Amniotic stem cell (primary cell): ENCODE measurements around the gene UEVLD.

Source experiments
- DNase-seq: peaks from one replicate; lab custom pipeline; 2025; lab: John Stamatoyannopoulos, UW

Gene UEVLD

DNA sequence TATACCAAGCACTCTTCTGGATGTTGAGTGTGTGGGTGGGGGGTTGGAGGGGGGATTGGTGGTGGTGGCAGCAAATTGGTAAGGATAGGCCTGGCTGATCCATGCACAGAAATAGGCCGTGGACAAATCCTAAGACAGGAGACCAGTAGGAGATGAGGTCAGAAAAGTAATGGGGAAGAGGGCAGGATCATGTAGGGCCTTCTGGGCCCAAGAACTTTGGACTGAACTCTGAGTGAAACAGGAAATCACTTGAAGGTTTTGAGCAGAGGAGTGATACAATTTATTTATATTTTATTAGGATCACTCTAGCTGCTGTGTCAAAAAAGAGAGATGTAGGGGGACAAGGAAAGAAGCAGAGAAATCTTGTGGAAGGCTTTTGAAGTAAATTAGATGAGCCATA lies 90.5 kb downstream of the UEVLD start:
- no peak for DNase-seq

DNA sequence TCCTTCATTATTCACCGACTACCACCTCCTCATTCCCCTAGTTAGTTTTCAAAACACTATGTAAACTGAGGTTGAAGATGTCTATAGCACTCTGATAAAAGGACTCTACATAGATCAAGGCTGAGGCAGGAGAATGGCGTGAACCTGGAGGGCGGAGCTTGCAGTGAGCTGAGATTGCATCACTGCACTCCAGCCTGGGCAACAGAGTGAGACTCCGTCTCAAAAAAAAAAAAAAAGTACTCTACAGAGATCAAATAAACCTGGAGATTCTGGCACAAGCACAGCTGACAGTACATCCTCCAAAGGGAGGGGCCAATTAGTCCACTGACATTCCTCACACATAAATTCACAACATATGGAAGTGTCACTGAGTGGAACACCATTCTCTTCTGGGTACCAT lies 92.8 kb downstream of the UEVLD start:
- no peak for DNase-seq

DNA sequence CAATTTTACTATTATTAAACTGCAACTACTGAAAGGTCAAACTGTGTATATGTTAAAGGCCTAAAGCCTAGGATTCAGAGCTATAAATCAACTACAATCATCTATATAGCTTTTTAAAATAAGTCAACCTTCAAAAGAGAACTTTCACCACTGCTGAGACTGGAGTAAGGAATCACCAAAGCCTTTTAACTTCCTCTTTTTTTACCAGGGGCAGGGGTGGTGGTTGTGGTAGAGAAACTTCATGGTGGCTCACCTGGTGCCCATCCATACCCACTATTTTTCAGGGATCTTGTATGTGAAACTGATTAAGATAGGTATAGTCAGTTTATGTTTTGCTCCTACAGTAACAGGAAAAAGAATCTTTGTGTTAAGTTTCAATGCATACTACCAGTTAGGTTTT lies 93.3 kb downstream of the UEVLD start:
- DNase-seq = no peak

DNA sequence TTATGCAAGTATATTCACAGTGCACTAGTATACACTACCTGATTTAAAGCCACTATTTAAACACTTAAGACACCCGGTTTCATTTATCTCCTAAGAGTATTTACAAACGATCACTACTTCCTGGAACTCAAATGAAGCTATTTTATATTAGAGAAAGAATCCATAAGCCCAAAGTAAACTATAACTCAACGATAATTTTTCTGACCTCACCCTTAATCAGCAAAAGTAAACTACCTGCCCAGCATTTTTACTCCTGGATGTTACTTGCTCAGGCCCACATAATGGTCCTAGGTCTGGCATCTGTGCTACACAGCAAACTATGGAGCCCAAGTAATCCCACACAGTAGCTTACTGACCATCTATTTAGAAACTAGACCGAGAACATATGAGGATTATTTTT lies 95.2 kb downstream of the UEVLD start:
- DNase-seq = no peak

DNA sequence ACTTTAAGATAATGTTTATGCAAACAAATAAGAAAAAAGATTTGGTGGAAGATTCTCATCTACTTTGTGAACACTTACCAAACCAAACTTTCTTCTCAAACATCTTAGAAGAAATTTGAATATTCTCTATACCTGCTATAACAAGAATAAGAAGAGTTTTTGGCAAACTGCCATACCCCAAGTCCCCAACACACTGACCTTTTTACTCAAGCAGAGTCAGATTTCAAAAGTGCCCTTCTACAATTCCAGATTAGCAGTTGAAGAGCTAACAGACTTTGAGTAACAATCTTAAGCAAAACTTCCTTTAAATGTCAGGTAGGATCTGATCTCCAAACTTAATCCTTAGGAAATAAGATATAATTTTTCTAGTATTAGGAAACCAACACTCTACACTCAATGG lies 95.6 kb downstream of the UEVLD start:
- DNase-seq = no peak

DNA sequence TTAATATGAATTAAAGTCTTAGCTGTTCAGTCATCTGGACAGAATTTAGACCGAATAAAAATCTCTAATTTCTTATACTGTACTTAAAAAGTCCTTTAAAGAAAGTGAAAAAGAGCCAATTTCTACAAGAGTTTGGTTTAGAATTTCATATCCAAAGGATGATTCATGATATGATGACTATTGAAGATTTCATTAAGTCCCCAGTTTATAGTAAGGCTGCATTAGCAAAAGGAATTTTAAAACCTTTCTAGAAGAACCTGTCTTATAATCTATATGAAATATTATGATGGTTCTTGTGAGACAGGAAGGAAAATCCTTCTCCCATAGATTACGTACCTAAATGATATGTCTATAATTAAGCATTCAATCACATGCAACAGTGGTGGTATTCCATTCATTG lies 96.6 kb downstream of the UEVLD start:
- no peak for DNase-seq

DNA sequence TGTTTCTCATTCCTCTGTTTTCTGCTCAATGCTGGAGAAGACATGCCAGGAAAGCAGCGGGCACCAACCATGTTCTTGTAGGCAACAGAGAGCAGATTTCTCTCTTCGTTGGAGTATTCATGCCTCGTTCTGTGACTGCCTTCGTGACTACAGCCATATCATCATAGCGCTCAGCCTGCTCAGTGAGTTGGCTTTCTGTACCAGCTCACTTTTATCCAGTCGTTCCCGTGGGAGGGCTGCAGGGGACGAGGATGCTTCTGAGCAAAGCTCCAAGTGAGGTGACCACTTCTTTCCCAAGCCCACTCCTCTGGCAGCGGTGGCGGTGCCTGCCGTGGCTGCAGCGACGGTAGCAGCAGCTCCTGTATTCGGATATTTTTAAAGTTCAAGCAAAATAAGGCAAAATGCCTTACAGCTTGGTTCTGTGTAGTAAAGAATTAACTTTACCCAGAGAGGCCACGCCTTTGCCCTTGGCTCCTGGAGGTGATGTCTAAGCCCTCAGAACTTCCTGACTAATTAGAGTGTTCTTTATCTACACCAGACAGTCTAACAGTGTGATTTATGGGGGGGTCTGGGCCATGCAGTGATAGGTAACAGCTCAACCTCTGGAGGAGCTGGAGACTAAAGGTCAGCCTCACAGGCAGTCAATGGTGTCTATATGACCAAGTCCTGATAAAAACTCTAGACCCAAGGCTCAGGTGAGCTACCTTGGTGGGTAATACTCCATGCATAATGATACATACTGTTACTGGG lies 97.6 kb downstream of the UEVLD start:
- no peak for DNase-seq

DNA sequence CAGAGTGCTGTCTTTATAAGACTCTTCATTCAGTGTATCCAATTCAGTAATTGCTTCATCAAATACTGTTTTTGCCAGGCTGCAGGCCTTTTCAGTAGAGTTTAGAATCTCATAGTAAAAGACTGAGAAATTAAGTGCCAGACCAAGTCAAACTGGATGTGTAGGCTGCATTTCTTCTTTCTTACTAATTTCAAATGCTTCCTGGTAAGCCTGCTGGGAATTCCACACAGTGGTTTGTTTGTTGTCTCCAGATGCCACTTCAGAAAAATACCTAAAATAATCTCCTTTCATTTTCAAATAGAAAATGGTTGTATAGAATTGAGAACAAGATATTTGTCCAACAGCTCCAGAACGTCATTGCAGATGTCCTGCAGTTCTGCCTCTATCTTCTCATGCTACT lies 98.2 kb downstream of the UEVLD start:
- DNase-seq = no peak

DNA sequence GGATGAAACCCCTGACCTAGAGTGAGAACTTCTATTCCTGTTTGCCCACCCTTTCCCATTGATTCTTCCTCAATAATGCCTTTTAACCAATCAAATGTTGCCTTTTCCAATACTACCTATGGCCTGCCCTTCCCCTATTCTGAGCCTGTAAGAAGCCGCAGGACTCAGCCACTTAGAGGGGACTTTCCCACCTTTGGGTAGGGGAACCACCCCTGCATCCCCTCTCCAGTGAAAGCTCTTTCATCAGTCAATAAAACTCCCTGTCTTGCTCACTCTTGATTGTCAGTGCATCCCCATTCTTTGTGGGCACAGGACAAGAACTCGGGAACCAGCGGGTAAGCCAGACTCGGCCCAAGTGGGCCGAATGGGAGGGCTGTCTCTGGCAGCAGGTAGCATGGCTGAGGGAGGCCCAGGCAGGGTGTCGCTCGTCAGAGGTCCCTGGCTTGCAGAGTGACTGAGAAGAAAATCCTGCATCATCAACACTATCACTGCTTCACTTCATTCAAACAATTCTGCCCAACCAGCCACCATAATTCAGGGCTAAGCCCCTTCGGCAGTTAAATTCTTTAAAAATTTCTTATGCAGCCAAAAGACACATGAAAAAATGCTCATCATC lies 102.5 kb downstream of the UEVLD start:
- DNase-seq = no peak
